SK-N-SH treated with all-trans-retinoic acid at 6 μM for 48 hours (cell line): ENCODE data around the gene OXNAD1.

ENCODE experiments used
- GLIS3 ChIP-seq: fragments of 250-450 bp; sonication (Bioruptor Pico); IDR thresholded peaks from 2 replicates; pipeline ENCODE4 v1.5.0; 2020; ENCODE audit warnings: mild to moderate bottlenecking, moderate library complexity
- ISL1 ChIP-seq: fragments of 250-450 bp; sonication (Bioruptor Pico); IDR thresholded peaks from 2 replicates; pipeline ENCODE4 v2.1.2; 2022; ENCODE audit warnings: mild to moderate bottlenecking, moderate library complexity
- TOX ChIP-seq: fragments of 250-450 bp; sonication (Bioruptor Pico); IDR thresholded peaks from 2 replicates; pipeline ENCODE4 v1.8.0; 2021; ENCODE audit warnings: mild to moderate bottlenecking, moderate library complexity, borderline replicate concordance
- ZFP3 ChIP-seq: fragments of 250-450 bp; sonication (Bioruptor Pico); IDR thresholded peaks from 2 replicates; pipeline ENCODE4 v1.5.0; 2020; ENCODE audit warnings: mild to moderate bottlenecking, moderate library complexity
- ZNF70 ChIP-seq: fragments of 450-650 bp; formaldehyde crosslinking; IDR thresholded peaks from 2 replicates; pipeline ENCODE4 v1.5.0; 2020; ENCODE audit warnings: mild to moderate bottlenecking, moderate library complexity

DNA sequence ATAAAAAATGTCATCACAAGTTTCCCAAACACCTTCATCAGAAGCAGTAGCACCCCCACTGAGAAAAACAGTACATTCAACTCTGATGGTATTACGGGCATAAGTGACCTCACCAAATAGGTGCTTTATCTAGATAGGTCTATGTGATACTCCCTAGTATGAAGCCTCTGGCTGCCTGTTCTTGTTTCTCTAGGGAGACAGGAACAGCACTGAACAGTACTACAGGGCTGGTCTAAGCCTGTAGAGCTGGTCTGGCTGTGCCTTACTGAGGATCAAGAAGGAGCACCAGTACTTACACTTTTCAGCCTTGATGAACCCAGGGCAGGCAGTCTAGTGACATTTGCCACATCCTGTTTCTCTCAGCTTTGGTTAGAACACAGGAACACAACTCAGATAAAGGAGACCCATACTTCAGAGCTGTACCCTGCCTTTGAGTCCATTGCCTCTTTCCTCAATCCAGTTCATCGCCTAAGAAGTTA is 35.9 kb downstream of the OXNAD1 start:
- TF ChIP-seq ZFP3 (CRISPR knock-in tag) (no peak), TOX (no peak), ZNF70 (no peak), ISL1 (CRISPR knock-in tag) (no peak), GLIS3 (CRISPR knock-in tag) (no peak)
